ENCODE results near the gene DNASE1L3.
"Not testable (repeated sequence)": the region's sequence is repeated elsewhere in the genome, so short reads cannot be mapped to it uniquely, and the experiment has no call there.

DNASE1L3 gene

GRCh38 chr3:58231666-58232065 lies 20.9 kb upstream of the DNASE1L3 start:
- no peaks in the 10 kb centered on the region for H3K36me3 ChIP-seq (ENCODE audit: insufficient read depth, low read length)
- peaks cover 44% of the 10 kb centered on the region for H3K27me3 ChIP-seq (ENCODE audit: control insufficient read depth, insufficient read depth, low read length)
- H3K4me3 ChIP-seq (ENCODE audit: low read length): no peak overlapping the region
- no peak overlapping the region for H3K4me2 ChIP-seq (ENCODE audit: low read length)
- peaks cover 2% of the 10 kb centered on the region for H3K4me1 ChIP-seq (ENCODE audit: control insufficient read depth, insufficient read depth, low read length)
- no peaks in the 10 kb centered on the region for H3K9me3 ChIP-seq (replicated peaks; ENCODE audit: low read length)
- no peak overlapping the region for H3K9ac ChIP-seq (ENCODE audit: low read depth, low read length)

GRCh38 chr3:58230876-58231552 lies 20.2 kb upstream of the DNASE1L3 start:
- Histone ChIP-seq H3K4me3 (ENCODE audit: low read length) (no peak overlapping the region), H3K4me2 (ENCODE audit: low read length) (no peak overlapping the region), H3K36me3 (ENCODE audit: insufficient read depth, low read length) (no peaks in the 10 kb centered on the region), H3K4me1 (ENCODE audit: control insufficient read depth, insufficient read depth, low read length) (no peaks in the 10 kb centered on the region), H3K9me3 (replicated peaks; ENCODE audit: low read length) (no peaks in the 10 kb centered on the region), H3K27me3 (ENCODE audit: control insufficient read depth, insufficient read depth, low read length) (peaks cover 49% of the 10 kb centered on the region), H3K9ac (ENCODE audit: low read depth, low read length) (no peak overlapping the region)

GRCh38 chr3:58227933-58228332 lies 17.2 kb upstream of the DNASE1L3 start:
- peaks cover 62% of the 10 kb centered on the region for H3K27me3 ChIP-seq (ENCODE audit: control insufficient read depth, insufficient read depth, low read length)
- not testable (repeated sequence) for H3K9me3 ChIP-seq (replicated peaks; ENCODE audit: low read length); H3K9ac ChIP-seq (ENCODE audit: low read depth, low read length); H3K4me3 ChIP-seq (ENCODE audit: low read length); H3K4me2 ChIP-seq (ENCODE audit: low read length); H3K36me3 ChIP-seq (ENCODE audit: insufficient read depth, low read length); H3K4me1 ChIP-seq (ENCODE audit: control insufficient read depth, insufficient read depth, low read length)

GRCh38 chr3:58223855-58224254 lies 13.1 kb upstream of the DNASE1L3 start:
- Histone ChIP-seq H3K4me2 (ENCODE audit: low read length) (no peak overlapping the region), H3K9ac (ENCODE audit: low read depth, low read length) (no peak overlapping the region), H3K36me3 (ENCODE audit: insufficient read depth, low read length) (no peaks in the 10 kb centered on the region), H3K4me3 (ENCODE audit: low read length) (no peak overlapping the region), H3K4me1 (ENCODE audit: control insufficient read depth, insufficient read depth, low read length) (no peaks in the 10 kb centered on the region), H3K27me3 (ENCODE audit: control insufficient read depth, insufficient read depth, low read length) (peaks cover 57% of the 10 kb centered on the region), H3K9me3 (replicated peaks; ENCODE audit: low read length) (no peaks in the 10 kb centered on the region)

- no peaks in the 10 kb centered on the region for H3K36me3 ChIP-seq (ENCODE audit: insufficient read depth, low read length)
- H3K9ac ChIP-seq (ENCODE audit: low read depth, low read length): no peak overlapping the region
- H3K9me3 ChIP-seq (replicated peaks; ENCODE audit: low read length): no peaks in the 10 kb centered on the region
- peaks cover 5% of the 10 kb centered on the region for H3K4me1 ChIP-seq (ENCODE audit: control insufficient read depth, insufficient read depth, low read length)
- H3K4me3 ChIP-seq (ENCODE audit: low read length): no peak overlapping the region
- no peak overlapping the region for H3K4me2 ChIP-seq (ENCODE audit: low read length)
- H3K27me3 ChIP-seq (ENCODE audit: control insufficient read depth, insufficient read depth, low read length): peaks cover 52% of the 10 kb centered on the region
These were observed 11.5 kb upstream of the DNASE1L3 start for GRCh38 chr3:58222161-58222724.

GRCh38 chr3:58218904-58219303 lies 8.1 kb upstream of the DNASE1L3 start:
- Histone ChIP-seq H3K4me1 (ENCODE audit: control insufficient read depth, insufficient read depth, low read length) (peaks cover 8% of the 10 kb centered on the region), H3K36me3 (ENCODE audit: insufficient read depth, low read length) (no peaks in the 10 kb centered on the region), H3K4me3 (ENCODE audit: low read length) (no peak overlapping the region), H3K4me2 (ENCODE audit: low read length) (no peak overlapping the region), H3K9ac (ENCODE audit: low read depth, low read length) (no peak overlapping the region), H3K27me3 (ENCODE audit: control insufficient read depth, insufficient read depth, low read length) (peaks cover 41% of the 10 kb centered on the region), H3K9me3 (replicated peaks; ENCODE audit: low read length) (no peaks in the 10 kb centered on the region)

- H3K4me1 ChIP-seq (ENCODE audit: control insufficient read depth, insufficient read depth, low read length): peaks cover 8% of the 10 kb centered on the region
- H3K4me2 ChIP-seq (ENCODE audit: low read length): peak overlapping the region; percentile 81
- no peak overlapping the region for H3K9ac ChIP-seq (ENCODE audit: low read depth, low read length)
- H3K9me3 ChIP-seq (replicated peaks; ENCODE audit: low read length): no peaks in the 10 kb centered on the region
- no peaks in the 10 kb centered on the region for H3K36me3 ChIP-seq (ENCODE audit: insufficient read depth, low read length)
- peak overlapping the region; percentile 45 for H3K4me3 ChIP-seq (ENCODE audit: low read length)
- peaks cover 49% of the 10 kb centered on the region for H3K27me3 ChIP-seq (ENCODE audit: control insufficient read depth, insufficient read depth, low read length)
These were observed 6.5 kb upstream of the DNASE1L3 start for GRCh38 chr3:58217209-58217811.

- no peak overlapping the region for H3K4me3 ChIP-seq (ENCODE audit: low read length)
- no peaks in the 10 kb centered on the region for H3K36me3 ChIP-seq (ENCODE audit: insufficient read depth, low read length)
- peak overlapping the region; percentile 81 for H3K4me2 ChIP-seq (ENCODE audit: low read length)
- no peaks in the 10 kb centered on the region for H3K9me3 ChIP-seq (replicated peaks; ENCODE audit: low read length)
- H3K27me3 ChIP-seq (ENCODE audit: control insufficient read depth, insufficient read depth, low read length): peaks cover 48% of the 10 kb centered on the region
- peaks cover 8% of the 10 kb centered on the region for H3K4me1 ChIP-seq (ENCODE audit: control insufficient read depth, insufficient read depth, low read length)
- no peak overlapping the region for H3K9ac ChIP-seq (ENCODE audit: low read depth, low read length)
These were observed 5.9 kb upstream of the DNASE1L3 start for GRCh38 chr3:58216496-58217195.

- Histone ChIP-seq H3K4me2 (ENCODE audit: low read length) (no peak overlapping the region), H3K36me3 (ENCODE audit: insufficient read depth, low read length) (no peaks in the 10 kb centered on the region), H3K9me3 (replicated peaks; ENCODE audit: low read length) (no peaks in the 10 kb centered on the region), H3K27me3 (ENCODE audit: control insufficient read depth, insufficient read depth, low read length) (peaks cover 52% of the 10 kb centered on the region), H3K4me1 (ENCODE audit: control insufficient read depth, insufficient read depth, low read length) (peaks cover 8% of the 10 kb centered on the region), H3K9ac (ENCODE audit: low read depth, low read length) (no peak overlapping the region), H3K4me3 (ENCODE audit: low read length) (no peak overlapping the region)
These were observed 4.7 kb upstream of the DNASE1L3 start for GRCh38 chr3:58215317-58216025.

GRCh38 chr3:58214484-58215316 lies 3.9 kb upstream of the DNASE1L3 start:
- peaks cover 54% of the 10 kb centered on the region for H3K27me3 ChIP-seq (ENCODE audit: control insufficient read depth, insufficient read depth, low read length)
- no peaks in the 10 kb centered on the region for H3K36me3 ChIP-seq (ENCODE audit: insufficient read depth, low read length)
- H3K4me2 ChIP-seq (ENCODE audit: low read length): no peak overlapping the region
- H3K9ac ChIP-seq (ENCODE audit: low read depth, low read length): no peak overlapping the region
- no peaks in the 10 kb centered on the region for H3K9me3 ChIP-seq (replicated peaks; ENCODE audit: low read length)
- peaks cover 8% of the 10 kb centered on the region for H3K4me1 ChIP-seq (ENCODE audit: control insufficient read depth, insufficient read depth, low read length)
- no peak overlapping the region for H3K4me3 ChIP-seq (ENCODE audit: low read length)
